Hepatic stellate cell (primary cell): ENCODE measurements around the gene GCSAM.
"Not testable (repeated sequence)": the region's sequence is repeated elsewhere in the genome, so short reads cannot be mapped to it uniquely, and the experiment has no call there.

ENCODE experiments used
- DNase-seq: peaks from one replicate; pipeline ENCODE4 v3.0.0; 2011; ENCODE audit warnings: low spot score

Gene GCSAM

DNA sequence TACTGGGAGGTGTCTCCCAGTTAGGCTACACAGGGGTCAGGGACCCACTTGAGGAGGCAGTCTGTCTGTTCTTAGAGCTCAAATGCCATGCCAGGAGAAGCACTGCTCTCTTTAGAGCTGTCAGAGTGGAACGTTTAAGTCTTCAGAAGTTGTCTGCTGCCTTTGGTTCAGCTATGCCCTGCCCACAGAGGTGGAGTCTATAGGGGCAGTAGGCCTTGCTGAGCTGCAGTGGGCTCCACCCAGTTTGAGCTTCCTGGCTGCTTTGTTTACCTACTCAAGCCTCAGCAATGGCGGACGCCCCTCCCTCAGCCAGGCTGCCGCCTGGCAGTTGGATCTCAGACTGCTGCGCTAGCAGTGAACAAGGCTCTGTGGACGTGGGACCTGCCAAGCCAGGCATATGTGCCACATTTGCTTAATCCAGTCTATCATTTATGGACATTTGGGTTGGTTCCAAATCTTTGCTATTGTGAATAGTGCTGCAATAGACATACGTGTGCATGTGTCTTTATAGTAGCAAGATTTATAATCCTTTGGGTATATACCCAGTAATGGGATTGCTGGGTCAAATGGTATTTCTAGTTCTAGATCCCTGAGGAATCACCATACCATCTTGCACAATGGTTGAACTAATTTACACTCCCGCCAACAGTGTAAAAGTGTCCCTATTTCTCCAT lies 60.5 kb downstream of the GCSAM start:
- not testable (repeated sequence) for DNase-seq
